Activated CD8-positive, alpha-beta memory T cell treated with anti-CD3 and anti-CD28 coated beads, Interleukin-2, amount 50 U/mL, for 48 hours (primary cell): ENCODE data around the gene RSRP1.

Source experiments
- DNase-seq: peaks from one replicate; pipeline ENCODE4 v3.0.0-alpha.2; 2020

RSRP1 gene

GRCh38 chr1:25217015-25217414 is 30.2 kb downstream of the RSRP1 start:
- DNase-seq = no peak

DNA sequence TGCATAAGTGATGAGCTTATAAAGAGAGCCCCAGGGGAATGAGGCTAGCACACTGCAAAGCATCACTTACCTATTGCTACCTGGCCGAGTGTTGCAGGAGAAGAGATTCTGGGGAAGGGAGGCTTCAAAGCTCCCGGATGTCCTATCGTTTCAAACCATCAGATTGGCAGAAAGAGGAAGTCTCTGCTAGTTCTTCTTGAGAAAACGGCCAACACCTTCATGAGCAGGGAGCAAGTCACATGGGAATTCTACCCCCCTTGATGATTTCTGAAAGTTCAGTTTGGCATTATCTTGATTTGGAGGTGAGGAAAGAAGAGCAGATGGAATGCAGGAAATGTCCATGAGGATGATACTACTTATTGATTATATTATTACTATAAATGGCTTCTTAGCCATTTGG is 31.1 kb downstream of the RSRP1 start:
- DNase-seq = no peak

DNA sequence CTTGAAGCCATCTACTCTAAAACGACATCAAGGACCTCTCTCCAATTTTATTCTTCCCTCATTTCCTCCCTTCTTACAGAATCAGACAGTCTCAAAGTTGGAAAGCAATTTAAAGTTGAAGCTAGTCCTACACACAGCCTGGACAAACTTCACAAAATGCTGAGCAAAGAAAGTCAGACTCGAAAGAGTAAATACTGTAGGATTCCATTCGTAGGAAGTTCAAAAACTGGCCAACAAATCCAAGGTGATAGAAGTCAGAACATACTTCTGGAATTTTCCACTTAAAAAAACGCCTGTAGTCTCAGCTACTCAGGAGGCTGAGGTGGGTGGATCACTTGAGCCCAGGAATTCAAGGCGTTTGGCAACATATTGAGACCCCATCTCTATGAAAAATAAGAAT is 34.5 kb downstream of the RSRP1 start:
- no peak for DNase-seq

GRCh38 chr1:25210728-25211127 is 36.5 kb downstream of the RSRP1 start:
- DNase-seq = no peak

GRCh38 chr1:25209516-25209915 is 37.7 kb downstream of the RSRP1 start:
- DNase-seq = no peak

GRCh38 chr1:25208561-25209222 is 38.6 kb downstream of the RSRP1 start:
- DNase-seq = no peak

DNA sequence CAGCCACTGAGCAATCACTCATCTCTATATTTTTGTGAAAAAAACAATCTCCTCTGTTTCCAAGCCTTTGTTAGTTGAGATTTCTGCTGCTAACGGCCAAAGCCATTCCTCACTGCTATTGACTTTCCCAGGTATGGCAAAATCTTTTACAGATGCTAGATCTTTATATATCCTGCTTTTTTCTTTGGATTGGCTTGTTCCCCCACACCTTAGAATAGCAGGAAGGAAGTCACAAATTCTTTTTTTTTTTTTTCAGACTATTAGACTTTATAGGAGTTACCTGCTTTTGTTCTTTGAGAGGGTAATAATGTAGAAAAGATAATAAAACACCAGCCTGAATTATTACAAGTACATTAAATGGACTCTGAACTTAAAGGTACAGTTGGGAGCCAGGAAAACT is 39.2 kb downstream of the RSRP1 start:
- no peak for DNase-seq

DNA sequence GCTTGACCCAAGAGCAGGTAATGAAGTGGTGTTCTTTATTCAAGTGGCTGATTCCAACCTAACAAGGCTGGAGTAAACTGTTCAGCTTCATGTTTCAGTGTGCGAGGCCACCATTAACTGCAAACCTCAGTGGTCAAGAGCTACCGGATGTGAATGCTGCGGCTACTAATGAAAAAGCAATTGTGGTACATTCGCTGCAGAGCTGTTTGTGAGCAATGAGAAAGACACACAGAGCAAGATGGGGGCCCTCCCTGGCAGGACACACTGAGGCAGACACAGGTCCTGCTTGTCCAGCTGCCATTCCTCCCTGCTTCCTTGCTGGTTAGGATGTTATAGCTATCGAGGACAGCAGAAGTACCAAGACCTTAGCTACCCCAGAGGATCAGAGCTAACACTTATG is 41.1 kb downstream of the RSRP1 start:
- no peak for DNase-seq

GRCh38 chr1:25205786-25206185 is 41.5 kb downstream of the RSRP1 start:
- no peak for DNase-seq

GRCh38 chr1:25204797-25205480 is 42.3 kb downstream of the RSRP1 start:
- DNase-seq = no peak

GRCh38 chr1:25201006-25201405 is 46.2 kb downstream of the RSRP1 start:
- no peak for DNase-seq

- DNase-seq = no peak
Measured at GRCh38 chr1:25199819-25200620, 47.2 kb downstream of the RSRP1 start.

- DNase-seq = no peak
Measured at GRCh38 chr1:25198663-25199252, 48.5 kb downstream of the RSRP1 start.

DNA sequence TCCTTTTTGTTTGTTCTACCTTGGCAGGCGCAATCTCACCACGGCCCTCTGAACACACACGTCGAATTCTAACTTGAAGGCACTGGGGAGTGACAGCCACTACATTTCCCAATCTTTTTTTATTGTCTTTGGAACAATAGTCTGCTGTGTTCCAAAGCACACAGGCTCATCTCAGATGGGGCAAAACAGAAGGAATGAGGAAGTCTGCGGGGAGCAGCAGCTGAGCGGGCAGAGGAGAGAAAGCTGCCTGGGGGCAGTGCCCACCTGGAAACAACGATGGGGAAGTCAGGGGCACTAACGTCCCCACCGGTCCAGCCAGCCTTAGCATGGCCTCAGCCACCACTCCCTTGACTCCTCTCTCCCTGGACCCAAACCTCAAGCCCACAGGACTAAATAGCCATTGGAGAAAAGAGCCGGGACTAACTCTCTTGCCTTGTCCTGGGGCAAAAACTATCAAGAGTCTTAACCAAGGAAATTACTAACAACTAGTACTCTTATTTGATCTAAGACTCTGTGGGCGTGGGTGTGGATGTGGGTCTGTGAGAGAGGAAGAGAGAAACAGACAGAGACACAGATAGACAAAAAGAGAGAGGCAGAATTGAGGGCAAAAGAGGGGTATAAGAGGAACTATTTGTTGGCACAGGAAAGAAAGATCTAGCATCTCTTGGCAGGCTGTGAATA is 49.1 kb downstream of the RSRP1 start:
- no peak for DNase-seq

- no peak for DNase-seq
Measured at GRCh38 chr1:25197235-25197975, 49.8 kb downstream of the RSRP1 start.

DNA sequence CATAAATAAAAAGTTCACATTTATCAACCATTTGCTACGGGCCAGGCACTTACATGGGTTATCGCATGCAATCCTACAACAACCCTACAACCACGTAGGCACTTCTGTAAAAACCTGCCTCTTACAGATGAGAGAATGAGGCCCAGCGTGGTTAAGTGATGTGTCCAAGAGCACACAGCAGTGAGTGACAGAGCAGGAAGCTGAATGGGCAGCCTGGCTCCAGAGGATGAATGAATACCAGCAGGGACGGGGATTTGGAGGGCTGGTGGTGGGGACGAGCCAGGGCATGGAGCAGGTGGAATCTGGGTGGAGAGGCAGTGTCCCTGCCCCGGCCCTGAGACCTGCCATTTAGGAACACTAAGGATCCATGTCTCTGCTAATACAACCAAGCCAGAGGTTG is 50.4 kb downstream of the RSRP1 start:
- no peak for DNase-seq

DNA sequence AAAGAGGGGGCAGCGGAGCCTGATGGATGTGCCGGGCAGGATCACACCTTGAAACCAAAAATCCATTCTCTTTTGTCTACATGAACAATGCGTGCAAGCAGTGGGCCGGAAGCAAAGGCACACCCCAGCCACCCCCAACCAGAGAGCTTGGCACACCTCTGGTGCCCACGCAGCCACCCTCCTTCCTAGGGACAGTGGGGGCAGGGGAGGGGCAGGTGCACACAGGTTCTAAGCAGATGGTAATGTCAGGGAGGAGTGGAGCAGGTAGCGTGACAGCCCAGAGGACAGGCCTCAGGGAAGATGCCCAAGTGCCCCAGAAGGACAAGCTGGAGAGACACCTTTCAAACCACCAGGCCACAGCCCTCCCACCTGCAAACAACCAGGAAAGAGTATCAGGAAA is 51.4 kb downstream of the RSRP1 start:
- DNase-seq = no peak

- no peak for DNase-seq
Measured at GRCh38 chr1:25194572-25195020, 52.7 kb downstream of the RSRP1 start.

- DNase-seq = no peak
Measured at GRCh38 chr1:25194054-25194453, 53.2 kb downstream of the RSRP1 start.

GRCh38 chr1:25193229-25193628 is 54.0 kb downstream of the RSRP1 start:
- DNase-seq = no peak
